ENCODE measurements around the gene ZCRB1. TPM values are rescaled to one million over a fixed set of nuclear protein-coding genes. Genes with fewer than 3 reads are reported as not detected.

The ZCRB1 gene
- total RNA-seq, 1 experiment from 2014 or later: 71.5 TPM

GRCh38 chr12:42277396-42278127 lies 48.3 kb downstream of the ZCRB1 start:
- H2BK20ac ChIP-seq (ENCODE audit: low read depth, low read length, poor library complexity, severe bottlenecking): no peak overlapping the region
- H2BK12ac ChIP-seq (ENCODE audit: insufficient read length, low read depth, low read length): no peak overlapping the region
- H3K27me3 ChIP-seq (ENCODE audit: insufficient read depth, low read length): no peaks in the 10 kb centered on the region
- no peak overlapping the region for H3K56ac ChIP-seq (ENCODE audit: insufficient read length, low read depth, low read length)
- H2BK120ac ChIP-seq (ENCODE audit: low read depth, low read length, poor library complexity, severe bottlenecking): no peak overlapping the region
- H3K4ac ChIP-seq (ENCODE audit: low read depth, low read length): no peak overlapping the region
- H4K8ac ChIP-seq (replicated peaks; ENCODE audit: insufficient read length, low read depth, low read length): no peak overlapping the region
- Mint-ChIP-seq H3K4me1 (peaks cover 4 to 5% of the 10 kb centered on the region in 2 experiments), H3K9me3 (peaks cover 0 to 2% of the 10 kb centered on the region in 2 experiments; a peak in 3 of 5 replicates), H3K27ac (no peak overlapping the region), H3K27me3 (ENCODE audit: low read depth) (peaks cover 26% of the 10 kb centered on the region), H3K4me3 (no peak overlapping the region), H3K36me3 (ENCODE audit: insufficient read depth in 1 of 3, low read depth in 3 of 3) (no peaks in the 10 kb centered on the region)
- H2BK5ac ChIP-seq (ENCODE audit: insufficient read length, low read length): no peak overlapping the region
- no peak overlapping the region for H2BK15ac ChIP-seq (ENCODE audit: low read depth, low read length)
- no peak for TF ChIP-seq CTCF (conservative IDR thresholded peaks at IDR 0.05)
- DNase-seq: no peak
- WGBS (ENCODE audit: extremely low coverage, insufficient read length, low lambda C conversion rate): no CpG with 5 or more reads among the region's 6 CpGs
- H4K91ac ChIP-seq (ENCODE audit: insufficient read length, low read depth, low read length): no peak overlapping the region
- H3K18ac ChIP-seq (ENCODE audit: insufficient read length, low read depth, low read length): no peak overlapping the region
- no peak overlapping the region for H3K9ac ChIP-seq (ENCODE audit: extremely low read depth, insufficient read length, low read length)
- no peaks in the 10 kb centered on the region for H3K79me1 ChIP-seq (ENCODE audit: insufficient read depth, low read depth, low read length, poor library complexity, severe bottlenecking)
- H3K27ac ChIP-seq (ENCODE audit: insufficient read length, low read depth, low read length): no peak overlapping the region
- no peak overlapping the region for H3K14ac ChIP-seq (ENCODE audit: insufficient read depth, low read length)
- H3K4me1 ChIP-seq (ENCODE audit: insufficient read depth, low read length): no peaks in the 10 kb centered on the region
- no peaks in the 10 kb centered on the region for H3K9me3 ChIP-seq (ENCODE audit: control insufficient read depth, low read depth, low read length)
- H3K79me2 ChIP-seq (ENCODE audit: insufficient read depth, low read length): no peaks in the 10 kb centered on the region
- no peak overlapping the region for H3K23ac ChIP-seq (ENCODE audit: insufficient read length, low read depth, low read length)
- no peak overlapping the region for H3K4me2 ChIP-seq (ENCODE audit: insufficient read depth, insufficient read length, low read length)
- no peaks in the 10 kb centered on the region for H3K23me2 ChIP-seq (ENCODE audit: insufficient read length, low read depth, low read length, poor library complexity, severe bottlenecking)
- H4K20me1 ChIP-seq (ENCODE audit: control insufficient read depth, insufficient read depth, insufficient read length): no peaks in the 10 kb centered on the region
- H2AK5ac ChIP-seq (ENCODE audit: insufficient read length, low read length): no peak overlapping the region
- no peak overlapping the region for H3T11ph ChIP-seq (ENCODE audit: low read length)
- no peak overlapping the region for H2AFZ ChIP-seq (ENCODE audit: low read length)
- H4K5ac ChIP-seq (ENCODE audit: insufficient read length, low read depth, low read length): no peak overlapping the region
